Upper lobe of left lung (tissue), 4 donors: ENCODE measurements around the gene IFTAP.

Experiments used
- CTCF ChIP-seq, 6 experiments: fragments of 450-650 bp in 4 of 6; fragments of 200-600 bp in 2 of 6; sonication (generic) in 2 of 6; IDR thresholded peaks; one replicate each; pipeline ENCODE4 v1.5.1; 2016 to 2019; ENCODE audit warnings: antibody characterized with exemption in 6 of 6
- EP300 ChIP-seq, 4 donors: sonication (generic); formaldehyde crosslinking; IDR thresholded peaks; one replicate each; pipeline ENCODE4 v1.5.1; 2017; ENCODE audit warnings: antibody characterized with exemption in 4 of 4, control low read depth in 2 of 4
- POLR2A ChIP-seq, 4 donors: fragments of 450-650 bp; IDR thresholded peaks; one replicate each; pipeline ENCODE4 v1.5.1; 2016 to 2017; ENCODE audit warnings: antibody characterized with exemption in 4 of 4, mild to moderate bottlenecking in 2 of 4
- POLR2AphosphoS5 ChIP-seq, 2 donors: sonication (generic); formaldehyde crosslinking; IDR thresholded peaks; one replicate each; pipeline ENCODE4 v1.5.1; 2017; ENCODE audit warnings: antibody characterized with exemption in 2 of 2

GRCh38 chr11:36684840-36685801, 90.8 kb downstream of the IFTAP start:
- TF ChIP-seq CTCF (IDR thresholded peaks at IDR 0.05) (no peak), POLR2A (IDR thresholded peaks at IDR 0.05) (no peak), POLR2AphosphoS5 (IDR thresholded peaks at IDR 0.05) (no peak), EP300 (IDR thresholded peaks at IDR 0.05) (no peak)
